Endometrial microvascular endothelial cells (primary cell): ENCODE results near the gene UTS2R. TPM values are rescaled to one million over a fixed set of nuclear protein-coding genes. Genes with fewer than 3 reads are reported as not detected.
"Not testable (repeated sequence)": the region's sequence is repeated elsewhere in the genome, so short reads cannot be mapped to it uniquely, and the experiment has no call there.

ENCODE experiments used
- in situ Hi-C: cut with HindIII; loops from 2 replicates; pipeline ENCODE4 v1.10.0; 2017; ENCODE audit warnings: low sequenced_read_pairs, low pct_unique_long_range_greater_than_20kb; ENCODE audit errors: inconsistent ontology term
- total RNA-seq: library from RNA; depleted of rRNA; stranded (reverse); fragments of >200 nt; gene quantifications from one replicate; pipeline ENCODE4 v1.2.3, GENCODE V29; 2015; ENCODE audit errors: inconsistent ontology term

The UTS2R gene
- total RNA-seq, 1 donor from 2014 or later, result not detected

GRCh38 chr17:82348866-82349265 is 22.7 kb upstream of the UTS2R start:
- in situ Hi-C loops, result loop anchor here (25.0 kb wide), 2 partner anchors 88 to 188 kb away; no protein-coding TSS in a partner anchor

GRCh38 chr17:82349287-82349701 is 22.3 kb upstream of the UTS2R start:
- in situ Hi-C loops, result loop anchor here (25.0 kb wide), 2 partner anchors 88 to 188 kb away; no protein-coding TSS in a partner anchor

- in situ Hi-C loops, result no loop called here
These were observed 21.2 kb upstream of the UTS2R start for GRCh38 chr17:82350182-82351030.

GRCh38 chr17:82351254-82351712 is 20.3 kb upstream of the UTS2R start:
- in situ Hi-C loops, result no loop called here

- in situ Hi-C loops, result no loop called here
These were observed 19.7 kb upstream of the UTS2R start for GRCh38 chr17:82351713-82352488.

GRCh38 chr17:82353484-82353883 is 18.1 kb upstream of the UTS2R start:
- in situ Hi-C loops, result no loop called here

GRCh38 chr17:82354804-82355308 is 16.7 kb upstream of the UTS2R start:
- in situ Hi-C loops, result no loop called here

- in situ Hi-C loops, result no loop called here
These were observed 15.7 kb upstream of the UTS2R start for GRCh38 chr17:82355770-82356427.

GRCh38 chr17:82356845-82357355 is 14.7 kb upstream of the UTS2R start:
- in situ Hi-C loops, result no loop called here

GRCh38 chr17:82357394-82357793 is 14.2 kb upstream of the UTS2R start:
- in situ Hi-C loops, result no loop called here

GRCh38 chr17:82358465-82359350 is 12.9 kb upstream of the UTS2R start, which contains the start of gene TEX19:
TEX19 (plus strand) TSS chr17:82359247; CDS start chr17:82362151, 2,904 bp downstream.
- in situ Hi-C loops, result no loop called here

- in situ Hi-C loops, result not testable (repeated sequence)
These were observed 12.0 kb upstream of the UTS2R start for GRCh38 chr17:82359451-82360074.

- in situ Hi-C loops, result no loop called here
These were observed 9.5 kb upstream of the UTS2R start for GRCh38 chr17:82361885-82362633.

- in situ Hi-C loops, result no loop called here
These were observed 5.8 kb upstream of the UTS2R start for GRCh38 chr17:82365606-82366295.

GRCh38 chr17:82366749-82367148 is 4.8 kb upstream of the UTS2R start:
- in situ Hi-C loops, result no loop called here
